ENCODE data around the gene SENP7.

DNA sequence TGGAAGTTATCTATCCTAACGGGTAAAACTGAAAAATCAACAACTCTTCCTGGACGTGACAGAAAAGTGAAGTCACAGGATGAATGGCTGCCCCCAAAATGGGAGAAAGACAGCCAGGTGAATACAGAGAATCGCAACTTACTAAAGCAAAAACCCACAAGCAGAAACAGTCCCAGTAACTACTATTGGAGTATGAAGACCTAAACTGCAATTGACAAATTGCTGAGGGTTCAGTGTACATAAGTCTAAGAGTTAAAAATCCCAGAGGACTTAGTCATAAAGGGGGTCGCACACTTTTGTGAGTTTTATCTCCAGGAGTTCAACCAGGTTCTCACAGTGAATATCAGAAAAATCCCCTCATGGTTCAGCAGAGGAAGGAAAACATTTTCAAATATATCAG is 135.8 kb downstream of the SENP7 start:
- TF ChIP-seq, protein P1, sequence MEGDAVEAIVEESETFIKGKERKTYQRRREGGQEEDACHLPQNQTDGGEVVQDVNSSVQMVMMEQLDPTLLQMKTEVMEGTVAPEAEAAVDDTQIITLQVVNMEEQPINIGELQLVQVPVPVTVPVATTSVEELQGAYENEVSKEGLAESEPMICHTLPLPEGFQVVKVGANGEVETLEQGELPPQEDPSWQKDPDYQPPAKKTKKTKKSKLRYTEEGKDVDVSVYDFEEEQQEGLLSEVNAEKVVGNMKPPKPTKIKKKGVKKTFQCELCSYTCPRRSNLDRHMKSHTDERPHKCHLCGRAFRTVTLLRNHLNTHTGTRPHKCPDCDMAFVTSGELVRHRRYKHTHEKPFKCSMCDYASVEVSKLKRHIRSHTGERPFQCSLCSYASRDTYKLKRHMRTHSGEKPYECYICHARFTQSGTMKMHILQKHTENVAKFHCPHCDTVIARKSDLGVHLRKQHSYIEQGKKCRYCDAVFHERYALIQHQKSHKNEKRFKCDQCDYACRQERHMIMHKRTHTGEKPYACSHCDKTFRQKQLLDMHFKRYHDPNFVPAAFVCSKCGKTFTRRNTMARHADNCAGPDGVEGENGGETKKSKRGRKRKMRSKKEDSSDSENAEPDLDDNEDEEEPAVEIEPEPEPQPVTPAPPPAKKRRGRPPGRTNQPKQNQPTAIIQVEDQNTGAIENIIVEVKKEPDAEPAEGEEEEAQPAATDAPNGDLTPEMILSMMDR (IDR thresholded peaks at IDR 0.05) = no peak
- TF ChIP-seq EZH2 (IDR thresholded peaks at IDR 0.05; ENCODE audit: borderline replicate concordance, insufficient read depth, low read depth, low read length, poor library complexity, severe bottlenecking) = no peak

Measured in B cell (primary cell).